Stimulated activated CD8-positive, alpha-beta memory T cell treated with anti-CD3 and anti-CD28 coated beads, Interleukin-4, amount 100 ng/mL, for 48 hours (primary cell): ENCODE results near the gene EHBP1L1.

Experiments
- DNase-seq: peaks from one replicate; pipeline ENCODE4 v3.0.0-alpha.2; 2020

EHBP1L1 gene

GRCh38 chr11:65599216-65599954 lies 23.5 kb downstream of the EHBP1L1 start:
- DNase-seq: no peak

DNA sequence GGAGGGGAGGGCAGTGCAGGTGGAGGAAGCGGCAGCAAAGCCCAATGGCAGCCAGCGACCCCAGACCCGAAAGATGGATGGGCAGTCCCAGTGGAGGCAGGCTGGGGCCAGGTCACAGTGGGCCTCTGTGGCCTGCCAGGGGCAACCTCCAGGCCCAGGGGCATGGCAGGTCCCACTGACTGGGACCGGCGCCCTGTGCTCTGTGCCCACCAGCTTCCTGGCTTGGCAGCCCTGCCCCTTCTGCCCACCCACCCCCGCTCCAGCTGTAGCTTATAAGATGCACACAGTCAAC lies 24.0 kb downstream of the EHBP1L1 start:
- DNase-seq: no peak

DNA sequence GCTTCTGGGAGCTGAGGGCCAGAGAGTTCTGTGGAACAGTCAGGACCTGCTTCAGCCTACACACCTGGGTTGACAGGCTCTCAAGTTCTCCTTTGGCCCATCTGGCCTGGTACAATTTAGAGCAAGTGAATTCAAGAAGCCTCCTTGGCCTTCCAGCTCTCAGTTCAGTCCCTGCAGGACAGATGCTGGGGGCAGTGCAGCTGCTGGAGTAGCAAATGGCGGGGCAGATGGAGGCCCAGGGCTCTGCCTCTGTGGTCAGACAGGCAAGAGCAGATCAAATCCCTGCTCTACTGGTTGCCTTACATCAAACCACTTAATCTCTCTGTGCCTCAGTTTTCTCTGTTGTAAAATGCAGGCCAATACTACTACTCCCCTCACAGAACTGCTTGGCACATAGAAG lies 28.4 kb downstream of the EHBP1L1 start:
- DNase-seq: no peak

DNA sequence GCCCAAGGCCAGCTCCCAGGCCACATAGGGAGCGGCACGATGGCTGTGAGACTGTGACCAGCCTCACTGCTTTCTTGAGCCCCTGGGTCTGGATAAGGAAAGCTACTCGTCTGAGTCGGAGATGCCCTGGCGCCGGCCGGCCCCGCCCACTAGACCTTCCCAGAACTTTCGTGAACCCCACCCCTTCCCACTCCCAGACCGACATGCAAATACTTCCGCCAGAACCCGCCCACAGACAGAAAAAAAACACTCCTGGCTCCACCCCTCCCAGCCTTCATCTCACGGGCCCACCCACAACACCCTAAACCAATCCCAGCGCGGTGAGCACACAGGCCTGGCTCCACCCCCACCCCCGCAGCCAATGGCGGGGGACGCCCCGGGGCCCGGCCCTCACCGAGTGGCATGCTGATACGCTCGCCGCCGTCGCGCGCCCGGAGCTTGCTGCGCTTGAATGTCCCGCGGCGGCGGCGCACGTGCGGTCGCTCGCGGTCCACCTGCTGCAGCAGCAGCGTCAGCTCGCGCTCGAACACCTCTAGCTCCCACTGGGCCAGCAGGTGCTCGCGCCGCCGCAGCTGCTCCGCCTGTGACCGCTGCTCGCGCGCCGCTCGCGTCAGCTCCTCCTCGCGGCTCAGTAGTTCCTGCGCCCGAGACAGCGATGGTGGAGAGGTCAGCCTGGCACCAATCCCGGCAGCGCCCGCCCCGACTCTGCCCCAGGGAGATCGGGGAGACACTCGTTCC lies 31.2 kb downstream of the EHBP1L1 start:
- peak; percentile 45 for DNase-seq

GRCh38 chr11:65607614-65608426 lies 32.0 kb downstream of the EHBP1L1 start:
- no peak for DNase-seq

DNA sequence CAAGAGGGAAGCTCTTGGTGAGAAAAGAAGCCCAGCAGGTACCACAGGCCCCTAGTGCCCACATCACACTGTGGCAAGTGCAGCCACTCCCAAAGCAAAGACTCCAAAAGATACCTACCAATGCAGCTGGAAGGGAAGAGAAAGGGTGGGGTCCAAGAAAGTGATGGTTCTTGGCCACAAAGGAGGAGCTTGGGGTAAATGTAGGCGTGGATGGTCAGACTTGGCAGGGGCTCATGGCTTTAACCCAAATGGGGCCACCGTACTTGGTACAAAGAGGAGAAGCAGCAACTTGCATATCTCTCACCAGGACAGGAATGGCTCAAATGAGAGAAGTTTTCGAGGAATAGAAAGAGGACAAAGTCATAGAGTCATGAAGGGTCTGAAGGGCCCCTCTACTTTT lies 33.4 kb downstream of the EHBP1L1 start:
- no peak for DNase-seq

DNA sequence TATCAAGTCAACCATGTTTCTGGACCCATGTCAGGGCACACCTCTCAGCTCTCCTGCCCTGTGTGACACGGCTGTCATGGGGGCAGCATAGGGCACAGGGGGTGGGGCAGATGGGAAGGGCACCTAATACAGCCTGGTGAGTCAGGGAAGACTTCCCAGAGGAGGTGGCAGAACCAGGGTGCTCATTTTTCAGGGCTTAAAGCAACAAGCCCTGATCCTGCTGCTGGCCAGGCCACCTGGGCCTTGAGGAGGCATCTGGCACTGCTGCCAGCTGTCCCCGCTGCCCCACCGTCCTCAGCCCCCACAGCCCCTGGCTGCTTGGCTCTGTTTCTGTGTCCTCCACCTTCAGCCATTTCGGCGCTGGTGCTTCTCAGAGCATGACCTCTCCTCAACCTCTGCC lies 33.8 kb downstream of the EHBP1L1 start:
- DNase-seq: no peak

DNA sequence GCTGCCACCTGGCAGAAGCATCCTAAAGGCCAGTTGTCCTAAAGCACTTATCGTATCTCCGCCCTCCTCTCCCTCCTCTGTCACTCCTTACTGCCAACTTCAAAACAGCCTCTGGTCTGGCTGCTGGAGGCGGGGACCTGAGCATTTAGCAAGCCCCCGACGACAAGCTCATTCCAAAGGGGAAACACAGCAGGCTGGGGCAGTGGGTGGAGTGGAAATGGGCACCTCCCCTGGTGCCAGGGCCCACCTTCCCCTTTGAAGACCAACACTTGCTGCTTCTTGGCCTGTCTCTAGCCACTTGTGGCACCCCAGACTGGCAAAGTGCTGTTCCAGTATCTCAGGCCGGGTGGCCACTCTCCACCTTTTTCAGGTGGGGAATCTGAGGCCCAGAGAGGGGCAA lies 34.6 kb downstream of the EHBP1L1 start:
- DNase-seq: no peak

DNA sequence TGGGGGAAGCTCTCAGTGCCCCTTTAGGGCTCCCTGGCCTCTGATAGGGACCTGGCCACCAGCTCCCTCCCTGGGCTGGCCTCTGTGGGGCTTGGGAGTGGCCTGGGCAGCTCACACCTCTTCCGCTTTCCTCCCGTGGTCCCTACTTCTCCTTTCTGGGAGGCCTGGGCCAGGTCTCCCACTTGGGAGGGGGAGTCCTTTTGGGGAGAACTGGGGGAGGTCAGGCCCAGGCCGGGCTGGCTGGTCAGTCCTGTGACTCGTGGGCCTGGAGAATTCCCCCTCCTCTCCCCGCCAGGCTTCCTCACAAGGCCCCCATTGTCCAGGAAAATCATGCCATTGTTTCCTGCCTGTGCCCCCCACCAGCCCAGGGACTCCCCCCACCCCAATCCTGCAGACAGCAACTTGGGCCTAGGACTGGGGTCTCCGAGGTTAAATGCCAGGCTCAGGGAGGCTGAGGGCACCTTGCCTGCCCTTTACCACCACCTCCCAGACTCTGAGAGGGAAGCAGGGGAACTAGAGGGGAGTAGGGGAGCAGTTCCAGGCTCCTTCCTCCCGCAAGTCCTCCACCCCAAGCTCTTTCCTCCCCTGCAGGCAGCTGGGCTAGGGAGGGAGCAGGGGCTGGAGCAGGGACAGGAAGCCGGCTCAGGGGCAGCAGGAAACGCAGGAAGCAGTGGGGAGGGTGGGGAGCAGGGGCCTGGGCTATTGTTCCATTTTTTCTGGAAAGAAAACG lies 35.3 kb downstream of the EHBP1L1 start:
- DNase-seq: no peak

DNA sequence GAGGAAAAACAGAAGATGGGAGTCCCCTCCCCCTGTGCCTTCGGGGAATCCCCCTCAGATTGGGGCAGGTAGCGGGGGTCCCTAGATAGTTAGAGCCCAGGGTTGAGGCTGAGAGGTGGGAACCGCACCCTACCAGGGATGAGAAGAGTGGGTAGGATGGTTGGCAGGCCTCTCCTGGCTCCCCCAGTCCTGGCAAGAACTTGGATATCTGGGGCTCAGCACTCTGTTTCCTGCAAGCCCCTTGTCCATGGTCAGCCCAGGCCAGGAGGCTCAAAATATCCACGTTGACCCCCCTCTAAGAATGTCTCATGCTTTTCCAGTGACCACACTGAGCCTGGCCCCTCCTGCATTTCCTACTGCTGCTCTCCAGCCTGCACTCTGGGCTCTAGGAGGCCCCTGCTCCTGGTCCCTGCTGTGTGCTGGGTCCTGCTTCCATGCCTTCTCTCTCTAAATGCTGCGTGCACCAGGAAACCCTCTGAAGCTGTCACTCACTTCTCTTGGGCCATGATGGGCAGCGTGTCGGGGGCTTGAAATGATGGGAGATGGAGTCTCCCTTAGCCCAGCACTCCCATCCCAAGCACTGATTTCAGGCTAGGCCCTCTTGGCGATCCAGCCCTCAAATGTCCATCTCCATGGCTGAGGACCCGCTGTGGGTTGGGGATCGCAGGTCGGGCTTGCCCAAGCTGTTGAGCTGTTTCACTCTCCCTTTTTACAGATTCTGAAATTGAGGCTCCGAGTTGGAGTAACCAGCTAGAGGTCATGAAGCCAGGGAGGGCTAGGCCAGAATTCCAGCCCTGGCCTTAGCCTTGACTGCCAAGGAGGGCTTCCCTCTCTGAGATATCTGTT lies 36.1 kb downstream of the EHBP1L1 start:
- DNase-seq: no peak

DNA sequence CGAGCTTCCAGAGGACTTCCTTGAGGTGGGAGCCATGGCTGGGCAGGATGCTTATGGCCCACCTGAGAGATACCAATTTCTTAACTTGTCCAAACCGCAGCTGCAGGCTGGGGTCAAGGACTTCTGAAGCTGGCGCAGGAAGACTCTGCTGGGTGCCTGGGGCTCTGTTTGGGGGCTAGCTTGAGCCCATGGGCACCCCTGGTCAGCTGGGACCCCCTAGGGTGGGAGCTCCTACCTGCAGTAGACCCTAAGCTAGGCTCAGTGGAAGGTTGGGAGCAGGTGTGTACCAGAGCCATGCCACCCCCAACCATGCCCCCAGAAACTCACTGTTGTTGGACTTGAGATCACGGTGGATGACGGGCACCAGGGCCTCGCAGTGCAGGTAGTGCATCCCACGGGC lies 36.8 kb downstream of the EHBP1L1 start:
- no peak for DNase-seq

DNA sequence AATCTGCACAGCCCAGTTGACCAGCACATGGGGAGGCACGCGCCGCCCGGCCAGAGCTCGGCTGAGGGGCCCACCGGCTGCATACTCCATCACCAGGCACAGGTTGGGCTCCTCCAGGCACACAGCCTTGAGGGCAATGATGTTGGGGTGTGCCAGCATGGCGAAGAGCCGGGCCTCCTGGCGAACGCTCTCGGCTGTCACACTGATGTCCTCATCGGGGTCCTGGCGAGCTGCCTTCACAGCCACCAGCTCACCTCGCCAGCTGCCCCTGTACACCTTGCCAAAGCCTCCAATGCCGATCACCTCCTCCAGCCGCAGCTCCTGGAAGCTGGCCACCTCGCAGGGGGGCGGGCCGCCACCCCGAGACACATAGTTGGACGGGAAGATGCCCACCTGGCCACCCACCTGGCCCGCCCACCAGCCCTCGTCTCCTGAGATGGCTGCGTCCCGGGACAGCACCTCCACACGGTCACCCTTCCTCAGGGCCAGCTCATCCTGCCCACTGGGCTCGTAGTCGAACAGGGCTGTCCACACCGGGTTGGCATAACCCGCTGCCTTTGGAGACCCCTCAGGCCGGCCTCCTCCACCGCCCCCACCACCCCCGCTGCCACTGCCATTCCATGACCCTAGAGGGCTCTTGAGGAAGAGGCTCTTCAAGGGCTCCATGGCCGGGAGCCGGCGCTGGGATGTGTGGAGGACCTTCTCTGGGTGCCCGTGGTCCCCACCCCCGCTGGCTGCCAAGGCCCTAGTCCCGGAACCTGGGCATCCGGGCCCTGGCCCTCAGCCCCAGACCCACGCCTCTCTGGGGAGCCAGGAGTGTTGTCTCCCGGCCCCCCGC lies 37.5 kb downstream of the EHBP1L1 start:
- no peak for DNase-seq

DNA sequence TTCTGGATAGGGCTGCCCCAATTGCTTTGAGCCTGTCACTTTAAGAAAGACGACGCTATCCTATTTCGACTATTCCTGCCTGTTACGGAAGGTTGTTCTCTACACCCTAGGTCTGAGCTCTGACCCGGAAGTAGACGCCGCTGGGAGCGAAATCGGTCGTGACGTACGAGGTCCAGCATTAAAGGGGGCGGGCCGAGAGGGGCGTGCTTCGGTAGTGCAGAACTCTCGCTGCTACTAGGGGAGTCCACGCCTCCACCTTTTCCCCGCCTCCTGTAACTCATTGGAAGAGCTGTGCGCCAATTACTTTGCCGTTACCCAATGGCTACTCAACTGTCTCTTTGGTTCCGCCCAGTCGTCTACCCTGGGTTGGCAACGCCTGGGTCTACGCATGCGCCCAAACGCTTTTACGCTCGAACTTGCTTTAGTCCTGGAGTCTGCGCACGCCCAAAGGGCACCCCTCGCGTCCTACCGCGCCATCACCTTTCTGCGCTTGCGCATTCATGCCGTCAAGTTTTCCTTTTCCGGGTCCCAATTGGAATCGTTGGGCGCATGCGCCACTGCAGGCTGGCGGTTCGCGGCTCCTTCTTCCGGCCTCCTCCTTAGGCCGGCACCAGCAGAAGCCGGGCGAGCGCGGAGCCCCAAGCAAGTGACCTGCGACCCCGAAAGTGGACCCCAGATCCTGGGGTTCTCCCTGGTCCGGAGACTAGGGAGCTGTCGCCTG lies 39.5 kb downstream of the EHBP1L1 start, which contains the start of gene PCNX3:
Gene PCNX3 (plus strand): TSS at position 548 of the 721 bp plus-strand sequence. CDS start 536 bp downstream, outside the sequence.
- peak; percentile 100 for DNase-seq

- peak; percentile 72 for DNase-seq
Observed at GRCh38 chr11:65615950-65616574, 40.2 kb downstream of the EHBP1L1 start.

DNA sequence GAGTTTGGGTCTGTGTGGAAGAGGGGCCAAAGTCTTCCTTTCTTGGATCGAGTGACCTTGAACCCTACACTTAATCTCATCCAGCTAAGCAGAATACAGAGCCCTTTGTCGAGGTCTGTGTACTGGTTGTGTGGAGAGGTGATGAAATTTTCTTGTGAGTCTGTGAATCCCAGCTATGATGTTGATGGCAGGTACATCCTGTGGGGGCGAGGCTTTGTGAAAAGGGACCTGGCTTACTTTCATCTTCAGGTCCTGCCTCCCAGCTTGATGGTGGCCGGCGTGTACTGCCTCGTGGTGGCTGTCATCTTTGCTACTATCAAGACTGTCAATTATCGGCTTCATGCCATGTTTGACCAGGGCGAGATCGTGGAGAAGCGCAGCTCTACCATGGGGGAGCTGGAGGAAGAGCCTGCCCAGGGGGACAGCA lies 40.7 kb downstream of the EHBP1L1 start:
- peak; percentile 41 for DNase-seq

DNA sequence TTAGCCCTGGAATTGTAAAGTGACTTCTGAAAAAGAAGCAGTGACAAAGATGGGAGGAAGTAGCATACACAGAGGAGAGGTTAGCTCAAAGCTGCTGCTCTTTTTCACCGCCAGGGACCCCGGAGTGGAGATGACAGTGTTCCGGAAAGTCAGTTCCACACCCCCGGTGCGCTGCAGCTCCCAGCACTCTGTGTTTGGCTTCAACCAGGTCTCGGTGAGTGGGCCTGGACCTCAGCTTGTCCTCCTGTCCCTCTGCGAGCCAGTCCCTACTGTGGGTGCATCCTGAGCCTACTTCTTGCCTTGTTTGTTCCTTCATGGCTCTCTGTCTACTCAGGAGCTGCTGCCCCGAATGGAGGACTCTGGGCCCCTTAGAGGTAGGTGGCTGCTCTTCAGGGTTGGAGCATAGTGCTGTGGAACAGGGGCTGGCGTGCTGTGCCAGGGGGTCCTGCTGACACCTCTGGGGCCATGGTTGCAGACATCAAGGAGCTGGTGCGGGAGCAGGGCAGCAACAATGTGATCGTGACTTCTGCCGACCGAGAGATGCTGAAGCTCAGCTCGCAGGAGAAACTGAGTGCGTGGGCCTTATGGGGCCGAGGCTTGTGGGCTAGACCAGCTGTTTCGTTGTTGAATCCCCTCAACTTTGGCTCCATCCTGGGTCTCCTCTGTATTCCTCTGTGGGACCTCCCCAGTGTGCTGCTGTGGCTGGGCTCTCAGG lies 41.4 kb downstream of the EHBP1L1 start:
- no peak for DNase-seq

- no peak for DNase-seq
Observed at GRCh38 chr11:65617990-65618751, 42.3 kb downstream of the EHBP1L1 start.

GRCh38 chr11:65618763-65619162 lies 42.9 kb downstream of the EHBP1L1 start:
- no peak for DNase-seq
